ENCODE data around the gene ZNF680. TPM values are rescaled to one million over a fixed set of nuclear protein-coding genes. Genes with fewer than 3 reads are reported as not detected.

ZNF680 gene
- total RNA-seq, 4 donors from 2014 or later, result 8.2 to 8.8 (median 8.5) TPM

- WGBS, 2 donors, result 96 to 98% methylated on average over 2 of the region's 2 CpGs
- TF ChIP-seq POLR2A (IDR thresholded peaks at IDR 0.05) (no peak), CTCF (IDR thresholded peaks at IDR 0.05) (no peak)
- intact Hi-C loops (cut with DNase I; ENCODE audit: low total_unique reads), result no loop called here
- H3K4me3 ChIP-seq (ENCODE audit: low read depth, poor library complexity, severe bottlenecking), result no peak overlapping the region
- no peak for DNase-seq (ENCODE audit: low spot score in 2 of 2)
Observed at GRCh38 chr7:64521409-64521984, 41.4 kb downstream of the ZNF680 start.

- WGBS, 2 donors, result 28 to 67% methylated on average over 2 of the region's 2 CpGs
- TF ChIP-seq CTCF (IDR thresholded peaks at IDR 0.05) (no peak), POLR2A (IDR thresholded peaks at IDR 0.05) (no peak)
- intact Hi-C loops (cut with DNase I; ENCODE audit: low total_unique reads), result no loop called here
Observed at GRCh38 chr7:64516451-64516850, 46.4 kb downstream of the ZNF680 start.

GRCh38 chr7:64515781-64516180, 47.1 kb downstream of the ZNF680 start:
- TF ChIP-seq POLR2A (IDR thresholded peaks at IDR 0.05) (no peak), CTCF (IDR thresholded peaks at IDR 0.05) (no peak)
- no peak overlapping the region for H3K4me3 ChIP-seq (ENCODE audit: low read depth, poor library complexity, severe bottlenecking)
- DNase-seq (ENCODE audit: low spot score in 2 of 2), result no peak
- 71 to 84% methylated on average over 1 of the region's 1 CpG for WGBS, 2 donors
- intact Hi-C loops (cut with DNase I; ENCODE audit: low total_unique reads), result no loop called here

More at GRCh38 chr7:64516451-64516850, 46.4 kb downstream of the ZNF680 start:
- DNase-seq (ENCODE audit: low spot score in 2 of 2), result no peak
- H3K4me3 ChIP-seq (ENCODE audit: low read depth, poor library complexity, severe bottlenecking), result no peak overlapping the region

- no peak for DNase-seq (ENCODE audit: low spot score in 2 of 2)
- intact Hi-C loops (cut with DNase I; ENCODE audit: low total_unique reads), result no loop called here
- H3K4me3 ChIP-seq (ENCODE audit: low read depth, poor library complexity, severe bottlenecking), result no peak overlapping the region
- TF ChIP-seq CTCF (IDR thresholded peaks at IDR 0.05), result no peak
- no peak for TF ChIP-seq POLR2A (IDR thresholded peaks at IDR 0.05)
Observed at GRCh38 chr7:64515330-64515729, 47.5 kb downstream of the ZNF680 start.

GRCh38 chr7:64509583-64509982, 53.3 kb downstream of the ZNF680 start:
- TF ChIP-seq POLR2A (IDR thresholded peaks at IDR 0.05) (no peak), CTCF (IDR thresholded peaks at IDR 0.05) (no peak)
- H3K4me3 ChIP-seq (ENCODE audit: low read depth, poor library complexity, severe bottlenecking), result no peak overlapping the region
- DNase-seq (ENCODE audit: low spot score in 2 of 2), result no peak
- WGBS, 2 donors, result 100% methylated on average over 2 of the region's 2 CpGs
- intact Hi-C loops (cut with DNase I; ENCODE audit: low total_unique reads), result no loop called here

- TF ChIP-seq CTCF (IDR thresholded peaks at IDR 0.05) (no peak), POLR2A (IDR thresholded peaks at IDR 0.05) (no peak)
- WGBS, 2 donors, result 59 to 62% methylated on average over 3 of the region's 3 CpGs
- no peak overlapping the region for H3K4me3 ChIP-seq (ENCODE audit: low read depth, poor library complexity, severe bottlenecking)
- intact Hi-C loops (cut with DNase I; ENCODE audit: low total_unique reads), result no loop called here
- DNase-seq (ENCODE audit: low spot score in 2 of 2), result no peak
Observed at GRCh38 chr7:64504581-64505120, 58.2 kb downstream of the ZNF680 start.
